ENCODE results near the gene MYOG.

Gene MYOG

GRCh38 chr1:203104789-203105390 is 19.1 kb upstream of the MYOG start:
- TF ChIP-seq USF1 (IDR thresholded peaks at IDR 0.05), result no peak
- TF ChIP-seq RAD21 (IDR thresholded peaks at IDR 0.05; ENCODE audit: low read depth), result no peak
- TF ChIP-seq CREB1 (IDR thresholded peaks at IDR 0.05; ENCODE audit: low read depth), result no peak
- no peak for TF ChIP-seq FOXM1 (IDR thresholded peaks at IDR 0.05; ENCODE audit: borderline replicate concordance, low read depth)
- TF ChIP-seq TCF12 (IDR thresholded peaks at IDR 0.05; ENCODE audit: low read depth), result no peak
- no peak for TF ChIP-seq MAX (IDR thresholded peaks at IDR 0.05)
- no peak for TF ChIP-seq TEAD4 (IDR thresholded peaks at IDR 0.05)

GRCh38 chr1:203103829-203104495 is 18.1 kb upstream of the MYOG start:
- TF ChIP-seq TEAD4 (IDR thresholded peaks at IDR 0.05) (no peak), USF1 (IDR thresholded peaks at IDR 0.05) (no peak)

- TF ChIP-seq USF1 (IDR thresholded peaks at IDR 0.05) (no peak), NFIC (IDR thresholded peaks at IDR 0.05) (no peak), MAX (IDR thresholded peaks at IDR 0.05) (no peak), EGR1 (IDR thresholded peaks at IDR 0.05) (no peak), REST (IDR thresholded peaks at IDR 0.05; ENCODE audit: low read depth) (no peak), YY1 (IDR thresholded peaks at IDR 0.05; ENCODE audit: low read depth) (no peak), TEAD4 (IDR thresholded peaks at IDR 0.05) (no peak), TCF12 (IDR thresholded peaks at IDR 0.05; ENCODE audit: low read depth) (no peak), RAD21 (IDR thresholded peaks at IDR 0.05; ENCODE audit: low read depth) (no peak), FOXM1 (IDR thresholded peaks at IDR 0.05; ENCODE audit: borderline replicate concordance, low read depth) (no peak), TAF1 (IDR thresholded peaks at IDR 0.05; ENCODE audit: low read depth) (no peak), EP300 (IDR thresholded peaks at IDR 0.05; ENCODE audit: borderline replicate concordance) (no peak), CREB1 (IDR thresholded peaks at IDR 0.05; ENCODE audit: low read depth) (no peak), ZBTB7A (IDR thresholded peaks at IDR 0.05; ENCODE audit: low read depth) (no peak)
Observed at GRCh38 chr1:203103216-203103615, 17.4 kb upstream of the MYOG start.

GRCh38 chr1:203101813-203102634 is 16.2 kb upstream of the MYOG start:
- TF ChIP-seq TEAD4 (IDR thresholded peaks at IDR 0.05) (no peak), REST (IDR thresholded peaks at IDR 0.05; ENCODE audit: low read depth) (no peak), CREB1 (IDR thresholded peaks at IDR 0.05; ENCODE audit: low read depth) (no peak), TAF1 (IDR thresholded peaks at IDR 0.05; ENCODE audit: low read depth) (no peak), YY1 (IDR thresholded peaks at IDR 0.05; ENCODE audit: low read depth) (no peak), USF1 (IDR thresholded peaks at IDR 0.05) (no peak), MAX (IDR thresholded peaks at IDR 0.05) (no peak), EP300 (IDR thresholded peaks at IDR 0.05; ENCODE audit: borderline replicate concordance) (no peak), CEBPB (IDR thresholded peaks at IDR 0.05) (no peak), NFIC (IDR thresholded peaks at IDR 0.05) (no peak), ZBTB7A (IDR thresholded peaks at IDR 0.05; ENCODE audit: low read depth) (no peak), FOXM1 (IDR thresholded peaks at IDR 0.05; ENCODE audit: borderline replicate concordance, low read depth) (no peak), EGR1 (IDR thresholded peaks at IDR 0.05) (no peak), TCF12 (IDR thresholded peaks at IDR 0.05; ENCODE audit: low read depth) (no peak), RAD21 (IDR thresholded peaks at IDR 0.05; ENCODE audit: low read depth) (no peak)

Data from Ishikawa (cell line).